HEK293 (cell line): ENCODE results near the gene SNAPIN.

Experiments used
- KLF1 ChIP-seq: fragments of 450-650 bp; formaldehyde crosslinking; IDR thresholded peaks from 2 replicates; pipeline ENCODE4 v1.5.1; 2016; ENCODE audit warnings: missing biosample characterization, missing genetic modification characterization
- MEIS1 ChIP-seq: sonication (generic); formaldehyde crosslinking; IDR thresholded peaks from 2 replicates; pipeline ENCODE4 v1.8.1; 2022; ENCODE audit warnings: missing genetic modification reagents, mild to moderate bottlenecking, borderline replicate concordance
- PRDM1 ChIP-seq: fragments of 450-650 bp; formaldehyde crosslinking; IDR thresholded peaks from 2 replicates; pipeline ENCODE4; 2016; ENCODE audit warnings: missing biosample characterization, missing genetic modification characterization
- SP3 ChIP-seq: fragments of 450-650 bp; formaldehyde crosslinking; IDR thresholded peaks from 2 replicates; pipeline ENCODE4 v1.5.1; 2016; ENCODE audit warnings: missing biosample characterization, missing genetic modification characterization
- TCF7L2 ChIP-seq: IDR thresholded peaks from 2 replicates; pipeline ENCODE4 v1.6.1; 2011; ENCODE audit warnings: low read depth, mild to moderate bottlenecking, inconsistent platforms, low read length, moderate library complexity, borderline replicate concordance
- ZBTB1 ChIP-seq: fragments of 450-650 bp; formaldehyde crosslinking; IDR thresholded peaks from 2 replicates; pipeline ENCODE4 v1.5.1; 2016; ENCODE audit warnings: missing biosample characterization, missing genetic modification characterization
- ZBTB17 ChIP-seq: fragments of 450-650 bp; formaldehyde crosslinking; IDR thresholded peaks from 2 replicates; pipeline ENCODE4 v1.5.1; 2016; ENCODE audit warnings: missing biosample characterization, missing genetic modification characterization
- ZBTB21 ChIP-seq: fragments of 450-650 bp; formaldehyde crosslinking; IDR thresholded peaks from 2 replicates; pipeline ENCODE4 v1.5.1; 2017; ENCODE audit warnings: missing biosample characterization, missing genetic modification characterization
- ZBTB49 ChIP-seq: fragments of 450-650 bp; formaldehyde crosslinking; IDR thresholded peaks from 2 replicates; pipeline ENCODE4 v1.5.1; 2016; ENCODE audit warnings: missing biosample characterization, missing genetic modification characterization, low read depth
- ZNF18 ChIP-seq: fragments of 450-650 bp; formaldehyde crosslinking; IDR thresholded peaks from 2 replicates; pipeline ENCODE4 v1.5.1; 2016; ENCODE audit warnings: missing biosample characterization, missing genetic modification characterization
- ZNF391 ChIP-seq: fragments of 450-650 bp; formaldehyde crosslinking; IDR thresholded peaks from 2 replicates; pipeline ENCODE4 v1.5.1; 2016; ENCODE audit warnings: low read depth, missing biosample characterization, missing genetic modification characterization, borderline replicate concordance
- ZNF501 ChIP-seq: fragments of 450-650 bp; formaldehyde crosslinking; IDR thresholded peaks from 2 replicates; pipeline ENCODE4 v1.5.1; 2016; ENCODE audit warnings: missing biosample characterization, missing genetic modification characterization
- ZNF510 ChIP-seq: fragments of 450-650 bp; formaldehyde crosslinking; IDR thresholded peaks from 2 replicates; pipeline ENCODE4 v1.5.1; 2018; ENCODE audit warnings: mild to moderate bottlenecking, missing genetic modification characterization, missing biosample characterization; ENCODE audit not compliant: insufficient replicate concordance
- ZNF513 ChIP-seq: fragments of 450-650 bp; IDR thresholded peaks from 2 replicates; pipeline ENCODE4 v1.5.1; 2018; ENCODE audit warnings: missing biosample characterization, missing genetic modification characterization
- ZNF621 ChIP-seq: fragments of 450-650 bp; formaldehyde crosslinking; IDR thresholded peaks from 2 replicates; pipeline ENCODE4 v1.5.1; 2017; ENCODE audit warnings: missing biosample characterization, missing genetic modification characterization
- ZNF629 ChIP-seq: fragments of 450-650 bp; formaldehyde crosslinking; IDR thresholded peaks from 2 replicates; pipeline ENCODE4 v1.5.1; 2017; ENCODE audit warnings: missing biosample characterization, missing genetic modification characterization
- ZNF660 ChIP-seq: fragments of 450-650 bp; IDR thresholded peaks from 2 replicates; pipeline ENCODE4 v1.5.1; 2018; ENCODE audit warnings: missing biosample characterization, mild to moderate bottlenecking, missing genetic modification characterization
- ZNF664 ChIP-seq: fragments of 450-650 bp; formaldehyde crosslinking; IDR thresholded peaks from 2 replicates; pipeline ENCODE4 v1.5.1; 2016; ENCODE audit warnings: missing biosample characterization, missing genetic modification characterization
- ZSCAN23 ChIP-seq: fragments of 450-650 bp; formaldehyde crosslinking; IDR thresholded peaks from 2 replicates; pipeline ENCODE4 v1.5.1; 2016; ENCODE audit warnings: missing biosample characterization, missing genetic modification characterization
- TF ChIP-seq, protein P1 (sequence below): fragments of 450-650 bp; formaldehyde crosslinking; IDR thresholded peaks from 2 replicates; pipeline ENCODE4 v1.5.1; 2016; ENCODE audit warnings: missing biosample characterization, missing genetic modification characterization, low read depth
- TF ChIP-seq, protein P2 (sequence below): fragments of 450-650 bp; formaldehyde crosslinking; IDR thresholded peaks from 2 replicates; pipeline ENCODE4 v1.5.0; 2017; ENCODE audit warnings: missing biosample characterization, missing genetic modification characterization, borderline replicate concordance
- TF ChIP-seq, protein P3 (sequence below): fragments of 450-650 bp; formaldehyde crosslinking; IDR thresholded peaks from 2 replicates; pipeline ENCODE4 v1.5.1; 2016; ENCODE audit warnings: missing biosample characterization, missing genetic modification characterization

Gene SNAPIN

GRCh38 chr1:153683854-153684253 lies 25.4 kb downstream of the SNAPIN start (continued):
- TF ChIP-seq ZNF391 (tag by site-specific recombination) (no peak), ZNF629 (tag by site-specific recombination) (peak; percentile 64), ZSCAN23 (no peak), ZBTB1 (tag by site-specific recombination) (no peak), ZNF510 (tag by site-specific recombination) (no peak), ZNF660 (no peak), MEIS1 (CRISPR knock-in tag) (no peak), ZBTB49 (tag by site-specific recombination) (no peak), ZNF664 (tag by site-specific recombination) (no peak), ZNF621 (no peak), ZNF18 (tag by site-specific recombination) (no peak), ZNF501 (tag by site-specific recombination) (no peak), KLF1 (tag by site-specific recombination) (peak; percentile 65), TCF7L2 (no peak), ZBTB17 (tag by site-specific recombination) (peak; percentile 92), ZNF513 (no peak), ZBTB21 (0 out of 2 replicates have a peak, but pooled peaks have one; percentile 26), PRDM1 (peak; percentile 93), SP3 (no peak)
- TF ChIP-seq, protein P1, sequence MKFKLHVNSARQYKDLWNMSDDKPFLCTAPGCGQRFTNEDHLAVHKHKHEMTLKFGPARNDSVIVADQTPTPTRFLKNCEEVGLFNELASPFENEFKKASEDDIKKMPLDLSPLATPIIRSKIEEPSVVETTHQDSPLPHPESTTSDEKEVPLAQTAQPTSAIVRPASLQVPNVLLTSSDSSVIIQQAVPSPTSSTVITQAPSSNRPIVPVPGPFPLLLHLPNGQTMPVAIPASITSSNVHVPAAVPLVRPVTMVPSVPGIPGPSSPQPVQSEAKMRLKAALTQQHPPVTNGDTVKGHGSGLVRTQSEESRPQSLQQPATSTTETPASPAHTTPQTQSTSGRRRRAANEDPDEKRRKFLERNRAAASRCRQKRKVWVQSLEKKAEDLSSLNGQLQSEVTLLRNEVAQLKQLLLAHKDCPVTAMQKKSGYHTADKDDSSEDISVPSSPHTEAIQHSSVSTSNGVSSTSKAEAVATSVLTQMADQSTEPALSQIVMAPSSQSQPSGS (tag by site-specific recombination) = peak; percentile 85
- TF ChIP-seq, protein P2, sequence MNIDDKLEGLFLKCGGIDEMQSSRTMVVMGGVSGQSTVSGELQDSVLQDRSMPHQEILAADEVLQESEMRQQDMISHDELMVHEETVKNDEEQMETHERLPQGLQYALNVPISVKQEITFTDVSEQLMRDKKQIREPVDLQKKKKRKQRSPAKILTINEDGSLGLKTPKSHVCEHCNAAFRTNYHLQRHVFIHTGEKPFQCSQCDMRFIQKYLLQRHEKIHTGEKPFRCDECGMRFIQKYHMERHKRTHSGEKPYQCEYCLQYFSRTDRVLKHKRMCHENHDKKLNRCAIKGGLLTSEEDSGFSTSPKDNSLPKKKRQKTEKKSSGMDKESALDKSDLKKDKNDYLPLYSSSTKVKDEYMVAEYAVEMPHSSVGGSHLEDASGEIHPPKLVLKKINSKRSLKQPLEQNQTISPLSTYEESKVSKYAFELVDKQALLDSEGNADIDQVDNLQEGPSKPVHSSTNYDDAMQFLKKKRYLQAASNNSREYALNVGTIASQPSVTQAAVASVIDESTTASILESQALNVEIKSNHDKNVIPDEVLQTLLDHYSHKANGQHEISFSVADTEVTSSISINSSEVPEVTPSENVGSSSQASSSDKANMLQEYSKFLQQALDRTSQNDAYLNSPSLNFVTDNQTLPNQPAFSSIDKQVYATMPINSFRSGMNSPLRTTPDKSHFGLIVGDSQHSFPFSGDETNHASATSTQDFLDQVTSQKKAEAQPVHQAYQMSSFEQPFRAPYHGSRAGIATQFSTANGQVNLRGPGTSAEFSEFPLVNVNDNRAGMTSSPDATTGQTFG (tag by site-specific recombination) = no peak
- TF ChIP-seq, protein P3, sequence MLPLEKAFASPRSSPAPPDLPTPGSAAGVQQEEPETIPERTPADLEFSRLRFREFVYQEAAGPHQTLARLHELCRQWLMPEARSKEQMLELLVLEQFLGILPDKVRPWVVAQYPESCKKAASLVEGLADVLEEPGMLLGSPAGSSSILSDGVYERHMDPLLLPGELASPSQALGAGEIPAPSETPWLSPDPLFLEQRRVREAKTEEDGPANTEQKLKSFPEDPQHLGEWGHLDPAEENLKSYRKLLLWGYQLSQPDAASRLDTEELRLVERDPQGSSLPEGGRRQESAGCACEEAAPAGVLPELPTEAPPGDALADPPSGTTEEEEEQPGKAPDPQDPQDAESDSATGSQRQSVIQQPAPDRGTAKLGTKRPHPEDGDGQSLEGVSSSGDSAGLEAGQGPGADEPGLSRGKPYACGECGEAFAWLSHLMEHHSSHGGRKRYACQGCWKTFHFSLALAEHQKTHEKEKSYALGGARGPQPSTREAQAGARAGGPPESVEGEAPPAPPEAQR (tag by site-specific recombination) = no peak
